GM21717 (cell line): ENCODE measurements around the gene CUL4A.
"Not testable (repeated sequence)": the region's sequence is repeated elsewhere in the genome, so short reads cannot be mapped to it uniquely, and the experiment has no call there.

ENCODE experiments used
- ATAC-seq: cut with Tn5 transposase; IDR thresholded peaks from one replicate; pipeline ENCODE4 v1.9.1; 2021; ENCODE audit warnings: mild to moderate bottlenecking, moderate library complexity; ENCODE audit not compliant: unreplicated experiment

CUL4A gene

DNA sequence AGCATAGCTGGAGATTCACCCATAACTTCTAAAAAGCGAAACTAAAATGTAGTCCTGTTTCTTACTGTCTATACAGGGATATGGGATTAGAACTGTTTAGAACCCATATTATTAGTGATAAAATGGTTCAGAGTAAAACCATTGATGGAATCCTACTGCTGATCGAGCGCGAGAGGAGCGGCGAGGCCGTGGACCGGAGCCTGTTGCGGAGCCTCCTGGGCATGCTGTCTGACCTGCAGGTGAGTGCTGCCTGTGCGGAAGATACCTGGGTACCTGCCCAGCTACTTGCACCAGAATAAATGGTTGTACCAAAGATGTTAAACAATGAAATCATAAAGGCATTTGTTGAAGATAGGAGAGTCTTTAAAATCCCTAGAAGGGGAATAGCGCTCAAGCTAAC, 23.7 kb downstream of the CUL4A start:
- ATAC-seq, result no peak

DNA sequence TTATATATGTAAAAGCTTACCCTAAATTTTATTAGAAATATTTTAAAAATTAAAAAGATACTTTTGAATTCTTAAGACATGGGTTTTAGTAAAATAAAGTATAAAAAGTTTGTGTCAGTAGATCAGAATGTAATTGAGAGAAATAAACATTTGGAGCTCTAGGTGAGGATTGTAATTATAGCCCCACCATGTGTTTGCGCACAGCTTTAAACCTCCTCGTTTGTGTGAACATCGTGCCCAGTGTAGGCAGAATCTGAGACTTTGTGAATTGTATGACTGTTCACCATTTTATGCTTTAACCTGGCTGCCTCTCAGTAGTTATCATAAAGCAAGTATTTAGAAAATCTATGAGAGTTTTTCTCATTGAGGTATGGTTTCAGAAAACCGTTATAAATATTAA, 29.1 kb downstream of the CUL4A start:
- ATAC-seq, result no peak

DNA sequence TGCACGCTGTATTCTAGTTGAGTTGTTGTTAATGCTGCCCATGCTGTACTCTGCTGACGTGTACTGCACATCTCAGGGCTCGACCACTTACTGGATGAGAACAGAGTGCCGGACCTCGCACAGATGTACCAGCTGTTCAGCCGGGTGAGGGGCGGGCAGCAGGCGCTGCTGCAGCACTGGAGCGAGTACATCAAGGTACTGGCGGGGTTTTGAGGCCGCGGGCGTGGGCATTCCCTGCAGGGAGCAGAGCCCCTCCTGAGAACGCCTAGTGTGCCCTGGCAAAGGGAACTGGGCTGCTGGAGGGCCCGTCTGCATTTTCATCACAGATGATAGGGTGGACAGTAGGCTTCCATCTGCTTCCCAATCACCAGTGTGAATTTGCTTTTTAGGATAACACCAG, 29.9 kb downstream of the CUL4A start:
- ATAC-seq, result no peak

DNA sequence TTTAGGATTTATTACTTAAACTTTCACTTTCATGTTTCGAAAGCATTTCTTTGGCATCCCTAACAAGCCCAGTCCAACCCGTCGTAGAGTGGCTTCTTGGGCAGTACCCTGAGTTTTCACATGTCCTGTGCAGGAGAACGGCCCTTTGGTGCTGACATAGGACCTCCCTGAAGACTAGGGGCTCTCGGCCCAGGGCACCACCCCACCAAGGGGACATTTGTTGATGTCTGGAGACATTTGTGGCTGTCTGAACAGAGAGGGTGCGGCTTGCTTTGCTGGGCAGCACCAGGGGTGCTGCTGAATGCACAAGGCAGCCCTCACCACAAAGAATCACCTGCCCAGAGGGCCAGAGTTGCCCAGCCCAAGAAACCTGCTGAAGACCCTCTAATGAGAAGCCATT, 30.6 kb downstream of the CUL4A start:
- no peak for ATAC-seq

DNA sequence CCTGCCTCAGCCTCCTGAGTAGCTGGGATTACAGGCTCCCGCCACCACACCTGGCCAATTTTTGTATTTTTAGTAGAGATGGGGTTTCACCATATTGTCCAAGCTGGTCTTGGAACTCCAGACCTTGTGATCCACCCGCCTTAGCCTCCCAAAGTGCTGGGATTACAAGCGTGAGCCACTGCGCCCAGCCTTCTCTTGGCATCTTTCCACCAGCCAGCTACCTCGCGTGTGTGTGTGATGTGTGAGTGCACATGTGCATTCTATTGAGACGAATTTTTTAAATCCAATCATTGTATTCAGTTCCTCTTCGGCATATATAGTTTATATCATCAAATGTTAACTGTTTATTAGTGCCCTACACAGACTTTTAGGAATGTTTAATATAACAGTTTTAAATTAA, 32.2 kb downstream of the CUL4A start:
- not testable (repeated sequence) for ATAC-seq

DNA sequence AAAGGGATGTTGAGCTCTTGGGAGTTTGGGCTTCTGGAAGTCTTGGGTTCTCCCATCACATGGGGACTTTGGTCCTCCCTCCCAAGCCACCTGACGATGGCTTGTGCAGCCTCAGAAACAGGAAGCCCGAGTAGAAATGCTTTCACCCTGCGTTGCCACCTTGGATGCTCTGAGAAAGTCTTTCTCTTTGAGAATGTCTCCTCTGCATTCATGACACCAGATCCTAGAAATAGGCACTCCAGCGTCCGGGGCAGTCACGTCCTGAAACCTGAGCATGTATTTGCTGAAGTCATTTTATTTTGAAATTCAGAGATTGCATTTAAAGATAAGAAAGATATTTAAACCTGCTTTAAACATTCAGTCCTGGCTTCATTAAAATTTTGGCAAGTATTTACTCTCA, 34.4 kb downstream of the CUL4A start:
- no peak for ATAC-seq

DNA sequence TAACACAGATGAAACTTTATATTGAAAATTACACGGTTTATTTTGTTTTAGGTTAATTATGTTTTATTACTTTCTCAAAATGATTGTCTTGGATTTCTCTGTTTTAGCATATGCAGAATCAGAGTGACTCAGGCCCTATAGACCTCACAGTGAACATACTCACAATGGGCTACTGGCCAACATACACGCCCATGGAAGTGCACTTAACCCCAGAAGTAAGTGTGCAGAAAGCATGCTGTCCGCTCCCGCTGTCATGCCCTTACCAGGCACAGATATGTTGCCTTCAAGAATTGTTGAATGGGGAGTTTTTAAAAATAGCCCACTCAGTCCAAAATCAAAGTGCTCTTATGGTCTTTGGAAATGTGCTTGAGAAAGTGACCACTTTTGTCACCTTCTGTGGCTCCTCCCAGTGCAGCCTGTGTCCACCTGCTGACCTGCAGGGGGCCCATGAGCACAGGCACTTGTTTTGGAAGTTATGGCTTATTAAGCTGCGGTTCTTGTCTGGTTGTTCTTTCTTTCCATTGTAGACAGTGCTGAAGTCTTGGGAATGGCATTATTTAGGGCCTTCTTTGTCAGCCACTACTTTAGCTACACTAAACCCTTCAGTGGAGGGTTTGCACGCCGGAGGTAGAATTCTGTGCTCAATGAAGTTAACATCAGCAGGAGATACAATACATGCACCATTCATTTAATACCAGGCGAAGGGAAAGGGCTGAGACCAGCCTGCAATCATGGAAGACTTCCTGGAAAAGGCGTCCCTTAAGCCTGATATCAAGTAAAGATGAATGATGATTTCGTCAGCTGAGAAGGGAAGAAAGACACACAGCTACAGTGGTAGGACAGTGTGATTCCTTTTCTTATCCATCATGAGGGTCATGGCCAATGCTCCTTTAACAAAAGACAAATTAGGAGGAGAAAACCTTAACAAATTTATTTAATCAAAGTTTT, 36.7 kb downstream of the CUL4A start:
- ATAC-seq, result no peak

DNA sequence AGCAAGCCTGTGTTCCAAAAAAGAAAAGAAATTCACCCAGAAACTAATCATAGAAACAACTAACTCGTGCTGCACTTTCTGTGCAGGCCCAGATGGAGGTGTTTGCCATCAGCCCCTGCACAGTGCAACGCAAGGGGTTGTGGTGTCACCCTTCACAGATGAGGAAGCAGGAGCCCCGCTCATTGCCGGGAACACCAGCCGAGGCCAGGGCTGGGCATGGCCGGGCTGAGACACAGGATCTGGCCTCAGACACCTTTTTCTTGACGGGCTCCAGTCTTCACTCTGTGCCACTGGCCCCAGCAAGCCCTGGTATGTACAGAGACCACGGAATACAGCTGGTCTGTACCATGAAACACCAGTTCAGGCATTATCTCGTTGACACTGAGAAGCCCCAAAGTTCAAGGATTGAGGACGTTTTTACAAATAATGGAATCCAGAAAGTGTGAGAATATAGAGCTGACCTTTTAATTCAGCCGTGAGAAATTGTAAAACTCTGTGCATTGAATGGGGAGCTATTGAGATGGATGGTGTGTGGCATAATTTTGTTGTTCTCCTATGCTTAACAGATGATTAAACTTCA, 43.2 kb downstream of the CUL4A start:
- ATAC-seq, result no peak

DNA sequence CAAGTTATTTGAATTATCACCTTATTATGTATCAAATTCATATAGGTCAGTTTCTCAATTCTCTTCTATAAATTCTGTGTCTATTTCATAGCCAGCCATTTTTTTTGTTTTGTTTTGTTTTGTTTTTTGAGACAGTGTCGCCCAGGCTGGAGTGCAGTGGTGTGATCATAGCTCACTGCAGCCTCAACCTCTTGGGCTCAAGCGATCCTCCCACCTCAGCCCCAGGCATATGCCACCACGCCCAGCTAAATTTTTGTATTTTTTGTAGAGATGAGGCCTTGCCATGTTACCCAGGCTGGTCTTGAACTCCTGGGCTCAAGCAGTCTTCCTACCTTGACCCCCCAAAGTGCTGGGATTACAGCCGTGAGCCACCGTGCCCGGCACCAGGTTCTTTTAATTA, 48.5 kb downstream of the CUL4A start:
- ATAC-seq, result not testable (repeated sequence)

DNA sequence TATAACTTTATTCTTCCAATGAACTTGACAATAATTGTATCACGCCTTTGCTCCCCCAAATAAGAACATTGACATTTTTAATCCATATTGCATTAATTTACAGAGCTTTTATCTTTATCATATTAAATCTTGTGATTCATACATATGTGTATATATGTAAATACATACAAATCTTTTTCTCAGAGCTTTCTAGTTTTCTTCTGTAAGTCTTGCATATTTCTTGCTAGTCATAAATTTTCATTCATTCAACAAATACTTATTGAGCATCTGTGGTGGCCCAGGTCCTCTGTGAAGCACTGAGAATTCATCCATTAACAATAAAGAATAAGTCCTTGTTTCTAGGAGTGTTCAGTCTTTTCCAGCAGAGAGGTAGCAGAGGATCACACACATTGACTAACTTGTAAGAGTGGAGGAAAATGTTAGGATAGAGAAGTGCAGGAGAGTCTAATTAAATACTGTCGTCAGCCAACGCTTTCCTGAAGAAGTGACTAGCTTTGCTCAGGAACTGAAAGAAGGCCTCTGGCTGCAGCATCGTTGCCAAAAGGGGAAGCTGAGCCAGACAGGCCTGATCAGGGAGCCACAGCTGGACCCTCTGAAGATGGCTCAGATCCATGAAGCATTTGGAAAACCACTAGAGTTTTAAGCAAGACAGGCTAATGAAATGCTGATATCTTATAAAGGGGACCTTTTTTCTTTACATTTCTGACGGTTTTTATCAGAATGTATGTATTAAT, 49.1 kb downstream of the CUL4A start:
- ATAC-seq, result no peak

DNA sequence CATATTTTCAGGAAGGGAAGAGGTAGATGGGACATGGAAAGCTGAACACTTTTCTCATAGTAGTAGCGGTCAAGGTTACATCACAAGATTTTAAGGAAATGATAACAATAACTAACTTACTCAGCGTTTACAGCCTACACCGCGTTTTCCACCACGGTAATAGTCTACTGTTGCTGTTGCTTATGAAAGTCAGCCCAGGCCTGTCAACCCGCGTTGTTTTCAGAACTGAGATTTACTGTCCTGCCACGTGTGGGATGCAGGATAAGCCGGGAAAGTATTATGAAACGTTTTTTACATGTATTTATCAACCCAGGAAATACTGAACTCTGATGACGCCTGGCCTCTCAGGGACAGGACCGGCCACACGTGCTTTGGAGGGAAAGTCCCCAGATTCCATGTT, 51.6 kb downstream of the CUL4A start:
- ATAC-seq, result no peak

DNA sequence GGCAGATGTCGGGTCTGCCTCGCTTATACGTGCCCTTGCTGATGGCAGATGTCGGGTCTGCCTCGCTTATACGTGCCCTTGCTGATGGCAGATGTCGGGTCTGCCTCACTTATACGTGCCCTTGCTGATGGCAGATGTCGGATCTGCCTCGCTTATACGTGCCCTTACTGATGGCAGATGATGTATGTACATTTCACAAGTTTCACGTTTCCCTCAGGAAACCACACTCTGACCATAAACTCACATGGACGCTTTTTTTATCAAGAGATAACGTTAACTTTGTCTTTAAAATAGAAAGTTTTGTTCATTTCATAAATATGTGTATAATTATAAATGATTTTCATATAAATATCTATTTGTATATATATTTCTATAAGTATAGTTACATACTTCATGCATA, 53.6 kb downstream of the CUL4A start:
- not testable (repeated sequence) for ATAC-seq

DNA sequence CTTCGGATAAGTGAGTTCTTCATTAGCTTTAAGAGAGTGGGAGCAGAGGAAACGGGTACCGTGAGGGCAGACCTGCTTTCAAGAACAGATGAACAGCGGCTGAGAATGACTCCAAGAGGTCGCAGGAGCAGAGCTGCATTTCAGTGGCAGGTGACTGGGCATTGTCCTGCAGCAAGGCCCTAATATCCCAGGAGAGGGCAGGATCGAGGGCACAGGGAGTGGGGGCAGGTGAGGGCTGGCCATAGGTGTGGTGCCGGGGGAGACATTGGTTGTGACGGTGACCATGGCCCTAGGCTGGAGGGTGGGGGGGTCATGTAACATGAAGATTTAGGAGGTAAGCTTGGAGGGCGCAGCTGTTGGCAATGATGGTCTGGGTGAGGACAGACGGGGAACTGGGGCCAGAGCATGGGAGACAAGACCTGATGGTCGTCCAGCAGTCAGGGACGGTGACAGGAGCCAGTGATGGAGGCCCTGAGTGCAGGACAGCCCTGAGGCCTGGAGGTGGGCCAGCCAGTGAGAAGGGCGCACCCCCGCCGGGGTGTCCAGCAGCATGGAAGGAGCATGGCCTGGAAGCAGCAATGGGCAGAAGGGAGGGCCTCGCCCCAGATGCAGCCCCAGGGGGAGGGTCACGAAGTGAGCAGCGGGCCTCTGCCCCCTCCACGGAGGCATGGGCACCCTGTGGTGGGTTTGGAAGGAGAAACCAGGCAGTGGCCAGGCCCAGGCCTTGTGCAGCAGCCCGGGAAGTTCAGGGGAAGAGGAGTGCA, 58.4 kb downstream of the CUL4A start:
- no peak for ATAC-seq

DNA sequence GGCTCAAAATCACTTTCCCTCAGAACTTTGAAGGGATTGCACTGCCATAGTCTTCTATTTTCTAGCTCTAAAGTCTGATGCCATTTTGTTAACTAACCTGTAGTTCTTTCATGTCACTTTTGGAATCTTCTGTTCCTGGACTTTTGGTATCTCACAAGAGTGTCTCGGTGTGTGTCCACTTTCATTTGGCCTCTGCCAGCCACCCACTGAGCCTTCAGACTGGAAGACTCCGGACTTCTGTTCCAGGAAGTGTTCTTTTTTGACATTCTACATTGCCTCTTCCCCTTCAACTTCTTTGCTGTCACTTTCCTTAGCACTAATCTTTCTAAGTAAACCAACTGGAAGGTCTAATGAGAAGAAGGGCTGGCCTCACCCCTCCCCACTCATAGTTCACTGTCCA, 62.6 kb downstream of the CUL4A start:
- ATAC-seq, result no peak

DNA sequence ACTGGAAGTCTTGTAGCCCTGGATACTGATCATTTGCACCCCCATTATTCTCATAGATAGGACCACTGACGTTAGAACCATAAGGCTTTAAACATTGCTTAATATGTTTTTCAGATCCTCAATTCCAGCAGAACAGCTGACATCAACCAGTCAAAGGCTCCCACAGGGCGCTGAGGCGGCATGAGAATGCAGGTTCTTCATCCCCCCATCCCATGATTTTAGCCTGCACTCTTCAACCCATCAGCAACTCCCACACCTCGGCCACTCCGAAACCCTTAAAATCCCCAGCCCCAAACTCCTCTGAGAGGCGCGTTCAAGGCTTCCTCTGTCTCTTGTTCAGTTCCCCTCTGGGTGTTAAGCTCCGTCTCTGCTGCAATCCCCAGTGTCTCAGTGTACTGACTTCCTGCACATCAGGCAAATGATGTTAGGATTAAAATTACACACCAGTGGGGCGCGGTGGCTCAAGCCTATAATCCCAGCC, 63.3 kb downstream of the CUL4A start:
- no peak for ATAC-seq

DNA sequence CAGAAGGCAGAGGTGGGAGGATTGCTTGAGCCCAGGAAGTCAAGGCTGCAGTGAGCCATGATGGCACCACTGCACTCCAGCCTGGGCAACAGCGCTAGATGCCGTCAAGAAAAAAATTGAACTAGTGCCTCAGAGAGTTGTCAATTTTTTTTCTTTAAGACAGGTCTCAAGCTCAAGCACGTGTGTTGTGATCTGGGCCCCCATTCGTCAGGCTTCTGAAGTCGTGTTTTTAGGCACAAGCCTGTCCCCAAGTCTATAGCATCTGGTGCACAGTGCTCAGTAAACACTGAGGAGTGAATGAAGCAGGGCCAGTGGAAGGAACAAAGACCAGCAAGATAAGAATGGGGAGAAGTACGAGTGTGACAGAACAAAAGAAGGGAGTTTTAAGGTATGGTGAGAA, 63.9 kb downstream of the CUL4A start:
- ATAC-seq, result no peak

DNA sequence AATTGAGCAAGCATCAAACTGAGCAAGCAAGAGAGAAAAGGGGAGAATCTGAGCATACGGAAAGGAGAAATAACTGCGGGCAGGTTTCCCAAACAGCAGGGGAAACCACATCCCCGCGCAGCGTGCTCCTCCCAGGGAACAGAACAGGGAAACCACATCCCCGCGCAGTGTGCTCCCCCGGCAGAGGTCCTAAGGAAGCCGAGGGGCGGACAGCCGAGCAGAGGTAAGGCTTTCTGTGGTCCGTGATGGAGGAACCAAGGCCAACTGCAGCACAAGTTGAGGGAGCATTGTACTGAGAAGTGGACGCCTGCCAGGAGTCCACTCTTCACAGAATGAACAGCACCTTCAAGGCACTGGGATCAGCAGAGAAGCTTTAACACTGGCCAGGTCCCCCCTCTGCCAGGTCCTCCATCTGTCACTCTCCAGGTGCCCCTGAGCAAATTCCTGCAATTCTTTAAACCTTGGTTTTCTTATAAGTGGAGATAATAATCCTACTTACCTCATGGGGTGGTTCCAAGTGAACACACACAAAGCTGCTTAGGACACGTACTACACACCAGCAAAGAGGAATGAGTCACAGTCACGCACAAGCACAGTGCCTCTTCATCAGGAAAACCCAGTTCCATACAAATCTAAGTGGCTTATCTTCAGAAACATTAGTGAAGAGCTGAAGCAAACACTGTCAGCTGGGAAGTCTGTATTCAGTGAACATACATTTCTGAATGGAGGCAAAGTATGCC, 64.6 kb downstream of the CUL4A start:
- ATAC-seq, result no peak

DNA sequence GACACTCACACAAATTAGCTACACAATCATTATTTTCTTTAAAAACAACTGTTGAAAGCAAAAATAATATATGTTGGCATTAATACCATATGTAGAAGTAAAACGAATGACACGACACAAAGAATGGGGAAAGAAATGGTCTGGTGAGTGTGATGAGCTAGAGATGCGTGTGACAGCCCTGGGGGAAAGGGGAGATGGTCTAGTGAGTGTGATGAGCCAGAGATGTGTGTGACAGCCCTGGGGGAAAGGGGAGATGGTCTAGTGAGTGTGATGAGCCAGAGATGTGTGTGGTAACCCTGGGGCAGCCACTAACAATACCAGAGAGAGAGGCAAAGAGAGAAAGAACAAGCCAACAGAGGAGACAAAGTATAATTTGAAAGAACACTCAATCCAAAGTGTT, 65.3 kb downstream of the CUL4A start:
- ATAC-seq, result no peak

DNA sequence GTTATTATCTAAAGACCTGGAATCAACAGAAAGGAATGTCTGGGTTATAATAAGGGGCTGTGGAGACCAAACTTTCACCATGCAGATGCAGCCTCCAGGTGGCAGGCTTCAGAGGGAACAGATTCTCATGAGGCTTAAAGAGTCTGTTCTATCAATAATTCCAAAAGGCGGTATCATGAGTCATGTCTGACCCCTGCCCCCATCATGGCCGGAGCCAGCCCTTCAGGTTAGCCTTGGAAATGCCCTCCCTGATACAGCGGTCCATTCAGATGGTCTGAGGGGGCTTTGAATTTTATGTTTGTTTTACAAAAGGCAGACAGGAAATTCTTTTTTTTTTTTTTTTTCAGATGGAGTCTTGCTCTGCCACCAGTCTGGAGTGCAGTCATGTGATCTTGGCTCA, 66.0 kb downstream of the CUL4A start:
- ATAC-seq, result no peak

DNA sequence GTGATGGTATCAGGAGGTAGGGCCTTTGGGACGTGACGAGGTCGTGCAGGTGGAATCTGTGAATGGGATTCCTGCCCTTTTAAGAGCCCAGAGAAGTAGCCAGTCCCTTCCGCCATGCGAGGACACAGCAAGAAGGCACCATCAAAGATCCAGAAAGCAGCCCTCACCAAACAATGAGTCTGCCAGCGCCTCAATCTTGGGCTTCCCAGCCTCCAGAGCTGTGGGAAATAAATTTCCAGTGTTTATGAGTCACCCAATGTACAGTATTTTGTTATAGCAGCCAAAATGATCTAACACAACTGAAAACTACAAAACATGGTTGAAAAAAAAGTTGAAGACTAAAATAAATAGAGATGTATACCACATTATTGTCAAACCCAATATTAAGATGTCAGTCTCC, 70.7 kb downstream of the CUL4A start:
- ATAC-seq, result no peak
